Renal pelvis (tissue), 4 donors: Measurements from ENCODE around the gene ZMYM4. TPM values are rescaled to one million over a fixed set of nuclear protein-coding genes. Genes with fewer than 3 reads are reported as not detected.
"Not testable (repeated sequence)": the region's sequence is repeated elsewhere in the genome, so short reads cannot be mapped to it uniquely, and the experiment has no call there.

Source experiments
- DNase-seq: peaks from one replicate; pipeline ENCODE4 v3.0.0-alpha.2; 2013
- polyA plus RNA-seq, 3 donors: library from polyadenylated mRNA; unstranded; fragments of 120-200 nt; gene quantifications; one replicate each; pipeline ENCODE4 v1.2.1, GENCODE V29; 2013; ENCODE audit not compliant: insufficient read length in 3 of 3

Gene ZMYM4
- polyA plus RNA-seq, 3 donors = 68.4 to 76.6 (median 74.2) TPM

DNA sequence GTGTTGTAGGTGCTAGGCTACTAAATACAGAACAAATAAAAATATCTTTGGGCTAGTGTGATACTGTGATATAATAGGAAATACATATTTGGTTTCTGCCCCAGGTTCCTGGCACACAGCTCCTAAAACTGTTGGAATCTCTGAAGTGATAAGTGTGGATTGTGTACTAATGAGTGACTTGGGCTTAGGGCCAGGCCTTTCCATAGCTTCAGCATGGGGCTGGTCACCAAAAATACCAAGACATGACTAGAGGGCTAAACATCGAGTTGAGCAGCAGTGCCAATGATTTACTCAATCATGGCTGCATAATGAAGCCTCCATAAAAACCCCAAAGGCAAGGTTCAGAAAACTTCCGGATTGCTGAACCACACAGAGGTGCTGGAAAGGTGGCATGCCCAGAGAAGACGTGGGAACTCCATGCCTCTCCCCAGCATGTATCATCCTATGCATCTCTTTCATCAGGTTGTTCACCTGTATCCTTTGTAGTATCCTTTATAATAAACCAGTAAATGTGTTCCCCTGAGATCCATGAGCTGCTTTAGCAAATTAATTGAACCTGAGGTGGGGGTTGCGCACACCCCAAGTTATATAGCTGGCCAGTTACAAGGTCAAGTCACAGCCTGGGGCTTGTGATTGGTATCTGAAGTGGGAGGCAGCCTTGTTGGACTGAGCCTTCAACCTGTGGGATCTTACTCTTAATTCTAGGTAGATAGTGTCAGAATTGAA is 51.6 kb downstream of the ZMYM4 start:
- no peak for DNase-seq

DNA sequence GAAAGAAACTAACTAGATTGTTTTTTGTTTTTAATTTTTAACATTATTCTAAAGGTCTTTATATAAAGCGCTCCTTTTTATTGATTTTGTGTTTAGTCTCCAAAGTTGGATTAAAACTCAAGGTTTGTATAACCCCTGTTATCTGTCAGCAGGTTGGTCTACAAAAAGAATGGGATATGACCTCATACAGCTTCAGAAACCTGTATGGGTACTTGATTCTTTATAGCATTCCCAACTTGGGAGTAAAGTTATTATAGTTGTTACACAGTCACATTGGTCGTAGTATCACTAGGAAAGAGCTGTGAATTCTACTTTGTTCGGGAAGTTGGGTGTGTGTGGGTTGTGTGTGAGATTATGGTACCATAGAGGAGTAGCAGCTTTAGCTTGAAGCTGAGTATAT is 52.4 kb downstream of the ZMYM4 start:
- no peak for DNase-seq

- no peak for DNase-seq
Observed at GRCh38 chr1:35324486-35324885, 56.0 kb downstream of the ZMYM4 start.

- DNase-seq = no peak
Observed at GRCh38 chr1:35326246-35326866, 57.8 kb downstream of the ZMYM4 start.

GRCh38 chr1:35331618-35332017 is 63.1 kb downstream of the ZMYM4 start:
- DNase-seq = not testable (repeated sequence)

GRCh38 chr1:35334485-35334884 is 66.0 kb downstream of the ZMYM4 start:
- no peak for DNase-seq

DNA sequence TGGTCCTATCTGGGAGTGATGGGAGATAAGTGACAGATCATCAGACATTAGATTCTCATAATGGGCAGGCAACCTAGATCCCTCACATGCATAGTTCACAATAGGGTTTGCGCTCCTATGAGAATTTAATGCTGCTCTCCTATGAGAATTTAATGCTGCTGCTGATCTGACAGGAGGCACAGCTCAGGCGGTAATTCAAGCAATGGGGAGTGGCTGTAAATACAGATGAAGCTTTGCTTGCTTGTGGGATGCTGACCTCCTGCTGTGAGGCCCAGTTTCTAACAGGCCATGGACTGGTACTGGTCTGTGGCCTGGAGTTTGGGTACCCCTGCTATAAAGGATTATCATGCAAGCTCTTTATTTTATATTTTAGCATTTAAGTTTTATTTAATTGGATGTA is 72.0 kb downstream of the ZMYM4 start:
- DNase-seq = no peak

- no peak for DNase-seq
Observed at GRCh38 chr1:35345439-35345981, 77.0 kb downstream of the ZMYM4 start.

- no peak for DNase-seq
Observed at GRCh38 chr1:35350872-35351271, 82.4 kb downstream of the ZMYM4 start.

DNA sequence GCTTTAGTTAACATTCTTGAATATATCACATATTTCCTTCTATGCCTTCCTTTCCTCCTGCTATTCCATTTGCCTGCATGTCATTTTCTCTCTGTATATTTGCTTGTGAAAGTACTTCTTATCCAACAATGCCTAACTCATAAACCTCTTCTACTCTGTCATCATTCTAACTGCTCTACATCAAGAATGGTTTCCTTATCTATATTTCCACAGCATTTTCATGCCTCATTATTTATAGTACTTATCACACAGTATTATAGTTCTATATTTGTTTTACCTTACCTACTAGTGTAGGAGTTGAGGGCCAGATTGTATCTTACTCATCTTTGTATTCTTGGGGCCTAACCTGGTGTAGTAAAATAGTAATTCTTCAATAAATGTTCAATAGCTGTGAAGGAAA is 91.5 kb downstream of the ZMYM4 start:
- no peak for DNase-seq

GRCh38 chr1:35361638-35362037 is 93.1 kb downstream of the ZMYM4 start:
- no peak for DNase-seq

GRCh38 chr1:35364741-35365140 is 96.2 kb downstream of the ZMYM4 start:
- no peak for DNase-seq

DNA sequence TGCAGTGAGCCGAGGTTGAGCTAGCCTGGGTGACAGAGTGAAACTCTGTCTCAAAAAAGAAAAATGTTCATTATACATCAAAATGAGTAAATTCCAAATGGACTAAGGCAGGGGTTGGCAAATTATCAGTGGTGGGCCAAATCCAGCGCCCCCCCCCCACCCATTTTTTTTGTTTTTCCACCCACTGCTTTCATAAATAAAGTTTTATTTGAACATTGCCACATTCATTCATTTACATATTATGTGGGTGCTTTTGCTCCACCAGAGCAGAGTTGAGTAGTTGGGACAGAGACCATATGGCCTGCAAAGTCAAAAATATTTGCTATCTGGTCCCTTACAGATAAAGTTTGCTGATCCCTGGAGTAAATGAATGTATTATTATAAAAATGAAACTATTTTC is 99.4 kb downstream of the ZMYM4 start:
- no peak for DNase-seq

DNA sequence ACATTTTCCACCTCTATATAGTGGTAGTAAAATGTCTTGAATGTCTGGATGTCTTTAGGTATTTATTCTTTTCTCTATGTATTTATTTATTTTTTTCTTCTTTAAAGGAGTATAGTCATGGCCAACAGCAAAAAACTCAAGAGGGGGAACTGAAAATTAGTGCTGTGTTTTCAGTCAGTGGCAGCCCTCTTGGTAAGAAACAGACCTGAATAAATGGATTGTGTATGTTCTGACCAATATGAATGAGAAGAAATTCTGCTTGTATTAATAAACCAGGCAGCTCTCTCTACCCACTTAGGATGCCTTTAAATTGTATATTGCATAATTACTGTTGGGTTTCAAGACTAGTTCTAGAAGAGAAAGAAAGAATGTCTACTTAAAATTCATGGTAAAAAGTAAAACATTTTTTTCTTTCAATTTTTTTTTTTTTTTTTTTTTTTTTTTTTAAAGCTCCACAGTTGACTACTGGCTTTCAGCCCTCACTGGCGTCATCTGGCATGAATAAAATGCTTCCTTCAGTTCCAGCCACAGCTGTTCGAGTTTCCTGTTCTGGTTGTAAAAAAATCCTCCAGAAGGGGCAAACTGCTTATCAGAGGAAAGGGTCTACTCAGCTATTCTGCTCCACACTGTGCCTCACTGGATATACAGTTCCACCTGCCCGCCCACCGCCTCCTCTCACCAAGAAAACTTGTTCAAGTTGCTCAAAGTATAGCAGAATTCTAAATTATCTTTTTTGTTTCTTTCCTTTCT is 101.6 kb downstream of the ZMYM4 start:
- peak; percentile 71 for DNase-seq

DNA sequence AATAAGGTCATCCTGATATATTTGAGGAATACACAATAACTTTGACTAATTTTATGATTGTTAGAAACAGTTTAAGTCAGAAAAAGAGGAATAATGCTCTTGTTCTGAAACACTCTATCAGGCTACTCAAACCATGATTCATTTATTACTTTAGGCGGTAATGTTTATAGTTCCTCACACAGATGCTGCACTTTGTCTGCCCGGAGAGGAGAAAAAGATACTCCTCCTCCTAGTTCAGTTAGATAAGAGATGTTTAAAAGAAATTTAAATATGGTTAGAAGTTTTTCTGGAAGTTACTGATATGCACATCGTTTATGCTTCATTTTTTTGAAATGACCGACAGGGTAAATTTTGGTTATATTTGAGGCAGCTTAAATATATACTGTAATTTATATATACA is 103.0 kb downstream of the ZMYM4 start:
- DNase-seq = no peak

GRCh38 chr1:35377555-35377954 is 109.0 kb downstream of the ZMYM4 start:
- no peak for DNase-seq

- no peak for DNase-seq
Observed at GRCh38 chr1:35379317-35380000, 111.0 kb downstream of the ZMYM4 start.

- DNase-seq = not testable (repeated sequence)
Observed at GRCh38 chr1:35380111-35380510, 111.6 kb downstream of the ZMYM4 start.

- no peak for DNase-seq
Observed at GRCh38 chr1:35382107-35382506, 113.6 kb downstream of the ZMYM4 start.

DNA sequence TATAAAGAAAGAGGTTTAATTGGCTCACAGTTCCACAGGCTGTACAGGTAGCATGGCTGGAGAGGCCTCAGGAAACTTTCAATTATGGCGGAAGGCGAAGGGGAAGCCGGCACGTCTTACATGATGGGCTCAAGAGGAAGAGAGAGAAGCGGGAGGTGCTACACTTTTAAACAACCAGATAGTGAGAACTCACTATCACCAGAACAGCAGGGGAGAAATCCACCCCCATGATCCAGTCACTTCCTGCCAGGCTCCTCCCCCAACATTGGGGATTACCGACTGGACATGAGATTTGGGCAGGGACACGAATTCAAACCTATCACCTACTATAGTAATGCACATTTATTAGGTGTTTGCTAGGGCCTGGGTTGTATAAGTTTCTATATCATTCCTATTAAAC is 117.8 kb downstream of the ZMYM4 start:
- DNase-seq = no peak

DNA sequence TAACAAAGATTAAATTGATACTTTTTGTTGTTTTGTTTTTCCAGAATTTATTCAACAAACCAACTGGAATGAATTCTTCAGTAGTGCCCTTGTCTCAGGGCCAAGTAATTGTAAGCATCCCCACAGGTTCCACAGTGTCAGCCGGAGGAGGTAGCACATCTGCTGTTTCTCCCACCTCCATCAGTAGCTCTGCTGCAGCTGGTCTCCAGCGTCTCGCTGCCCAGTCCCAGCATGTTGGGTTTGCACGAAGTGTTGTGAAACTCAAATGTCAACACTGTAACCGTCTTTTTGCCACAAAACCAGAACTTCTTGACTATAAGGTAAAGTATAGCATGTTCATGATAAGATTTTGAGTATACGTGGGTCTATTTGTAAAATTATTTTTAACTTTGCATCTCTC is 118.5 kb downstream of the ZMYM4 start:
- no peak for DNase-seq
